HG03039 (cell line): Measurements from ENCODE around the gene GTF2H1.

Source experiments
- ATAC-seq: cut with Tn5 transposase; IDR thresholded peaks from one replicate; pipeline ENCODE4 v1.9.1; 2021; ENCODE audit warnings: mild to moderate bottlenecking, moderate library complexity; ENCODE audit not compliant: unreplicated experiment

GTF2H1 gene

GRCh38 chr11:18321969-18322711 lies at the start of gene GTF2H1, which contains the start of gene HPS5:
GTF2H1 (plus strand) TSS chr11:18322567; CDS start chr11:18333075, 10,508 bp downstream.
HPS5 (minus strand) TSS chr11:18322140; CDS start chr11:18317858, 4,282 bp downstream.
- peak; percentile 77 for ATAC-seq

DNA sequence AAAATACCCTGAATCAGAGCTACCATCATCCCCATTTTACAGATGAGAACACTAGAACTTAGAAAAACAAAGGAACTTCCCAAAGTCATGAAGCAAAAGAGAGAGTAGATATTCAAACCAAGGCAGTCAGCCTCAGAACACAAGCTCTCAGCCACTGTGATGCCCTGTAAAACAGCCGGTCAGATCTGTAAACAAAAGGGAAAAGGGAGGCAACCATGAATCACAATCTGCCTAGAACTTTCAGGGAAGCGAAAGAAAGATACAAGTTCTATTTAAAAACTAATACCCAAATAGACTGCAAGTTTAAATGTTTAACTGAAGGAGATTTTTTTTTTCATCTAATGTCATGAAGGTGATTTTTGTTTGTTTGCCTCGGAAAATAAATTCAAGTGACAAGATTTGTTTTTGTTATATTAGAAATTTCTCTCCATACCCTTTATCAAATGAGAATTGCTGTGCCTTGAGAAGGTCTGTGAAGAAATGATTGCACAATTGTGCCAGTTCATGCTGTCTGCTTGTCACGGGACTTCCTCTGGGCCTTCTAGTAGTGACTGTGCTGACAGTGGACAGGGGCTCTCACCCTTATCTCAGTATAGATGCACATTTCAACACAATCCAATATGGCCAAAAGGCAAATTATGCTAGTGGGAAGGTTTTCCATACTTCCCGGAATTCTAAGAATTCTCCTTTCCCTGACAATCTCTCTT lies 44.6 kb upstream of the GTF2H1 start:
- ATAC-seq: no peak

- ATAC-seq: peak; percentile 78
Observed at GRCh38 chr11:18280438-18281045, 41.8 kb upstream of the GTF2H1 start.

GRCh38 chr11:18282626-18283025 lies 39.7 kb upstream of the GTF2H1 start:
- no peak for ATAC-seq

DNA sequence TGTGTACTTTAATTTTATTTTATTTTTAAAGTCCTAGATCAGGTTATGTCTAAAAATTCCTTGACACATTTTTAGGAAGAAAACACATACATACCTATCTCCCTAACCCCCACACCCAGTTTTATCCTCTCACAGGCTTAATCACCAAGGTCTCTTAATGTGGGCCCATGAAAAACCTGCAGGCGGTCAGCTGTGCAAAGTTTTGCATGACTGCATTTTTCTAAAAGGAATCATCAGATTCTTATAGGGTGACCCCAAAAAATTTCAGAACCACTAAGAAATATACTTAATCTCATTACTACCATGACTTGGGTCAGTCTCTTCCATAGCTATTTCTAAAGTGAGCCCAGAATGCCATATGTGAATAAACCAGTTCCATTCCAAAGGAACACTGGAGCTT lies 36.5 kb upstream of the GTF2H1 start:
- no peak for ATAC-seq

DNA sequence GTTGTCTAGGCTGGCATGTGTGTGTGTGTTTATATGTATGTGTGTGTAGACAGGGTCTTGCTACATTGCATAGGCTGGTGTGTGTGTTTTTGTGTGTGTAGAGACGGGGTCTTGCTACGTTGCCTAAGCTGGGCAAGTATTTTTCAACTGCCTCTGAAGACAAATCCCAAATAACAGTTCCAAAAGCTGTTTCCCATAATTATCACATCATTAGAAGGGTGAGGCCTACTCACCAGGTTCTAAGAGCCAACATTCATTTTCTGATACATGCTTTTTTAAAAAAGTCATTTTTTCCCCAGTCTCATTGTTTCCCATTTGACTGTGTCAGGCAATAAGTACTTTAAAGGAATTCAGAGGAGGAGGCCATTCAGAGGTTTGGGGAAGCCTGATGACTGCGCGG lies 33.5 kb upstream of the GTF2H1 start:
- no peak for ATAC-seq

- ATAC-seq: no peak
Observed at GRCh38 chr11:18294862-18295261, 27.5 kb upstream of the GTF2H1 start.

DNA sequence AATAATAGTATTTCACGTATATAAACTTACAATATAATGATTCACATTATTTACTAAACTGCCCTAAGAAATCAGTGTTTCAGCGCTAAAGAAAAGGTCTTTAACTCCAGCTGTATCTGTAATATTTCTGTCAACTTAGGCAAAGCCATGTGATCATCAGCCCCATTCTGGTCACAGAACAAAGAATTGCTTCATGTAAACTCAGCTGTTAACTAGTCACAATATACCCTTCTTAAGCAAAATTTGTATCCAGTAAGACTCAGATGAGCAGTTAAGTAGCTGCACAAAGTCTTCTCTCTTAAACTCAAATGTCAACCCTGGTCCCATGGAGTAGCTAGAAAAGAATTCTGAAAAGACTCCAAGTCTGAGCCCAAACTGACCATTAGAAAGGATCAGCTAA lies 27.1 kb upstream of the GTF2H1 start:
- ATAC-seq: no peak

- no peak for ATAC-seq
Observed at GRCh38 chr11:18299721-18300120, 22.6 kb upstream of the GTF2H1 start.

DNA sequence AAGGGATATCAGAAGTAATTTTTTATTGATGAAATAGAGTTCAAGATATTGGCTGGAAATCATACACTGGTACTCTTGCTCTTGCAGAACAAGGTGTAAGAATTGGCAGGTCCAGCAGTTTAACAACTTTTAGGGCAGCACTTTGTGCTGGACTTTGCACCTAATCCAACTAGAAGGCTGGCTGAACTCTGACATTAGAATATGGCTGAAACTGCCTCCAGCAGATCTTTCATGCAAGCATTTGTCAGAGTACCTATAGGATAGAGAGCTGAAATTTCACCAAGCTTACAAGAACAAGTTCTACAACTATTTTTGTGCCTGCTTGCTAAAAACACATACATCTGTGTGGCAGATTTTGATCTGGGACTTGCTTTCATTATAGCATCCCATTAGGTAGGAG lies 17.6 kb upstream of the GTF2H1 start:
- no peak for ATAC-seq

GRCh38 chr11:18307461-18308139 lies 14.8 kb upstream of the GTF2H1 start:
- no peak for ATAC-seq

- no peak for ATAC-seq
Observed at GRCh38 chr11:18308242-18308641, 14.1 kb upstream of the GTF2H1 start.

GRCh38 chr11:18309691-18310090 lies 12.7 kb upstream of the GTF2H1 start:
- no peak for ATAC-seq

- ATAC-seq: no peak
Observed at GRCh38 chr11:18310800-18311340, 11.5 kb upstream of the GTF2H1 start.

DNA sequence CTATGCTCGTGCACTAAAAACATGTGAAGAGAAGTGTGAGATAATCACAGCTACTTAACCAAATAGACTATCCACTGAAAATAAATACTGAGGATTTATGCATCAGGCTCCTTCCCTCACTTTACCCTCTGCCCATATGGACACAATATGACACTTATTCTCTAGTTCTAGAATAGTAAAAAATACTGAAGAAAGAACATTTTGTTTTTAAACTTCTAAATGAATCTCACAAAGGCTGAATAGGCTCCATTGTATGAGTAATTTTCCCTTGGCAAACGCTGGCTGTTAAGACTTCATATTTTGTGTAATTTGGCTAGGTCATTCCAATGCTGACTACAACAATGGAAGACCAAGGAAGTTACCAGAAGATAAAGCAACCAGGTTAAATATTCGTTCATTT lies 10.4 kb upstream of the GTF2H1 start:
- ATAC-seq: no peak

DNA sequence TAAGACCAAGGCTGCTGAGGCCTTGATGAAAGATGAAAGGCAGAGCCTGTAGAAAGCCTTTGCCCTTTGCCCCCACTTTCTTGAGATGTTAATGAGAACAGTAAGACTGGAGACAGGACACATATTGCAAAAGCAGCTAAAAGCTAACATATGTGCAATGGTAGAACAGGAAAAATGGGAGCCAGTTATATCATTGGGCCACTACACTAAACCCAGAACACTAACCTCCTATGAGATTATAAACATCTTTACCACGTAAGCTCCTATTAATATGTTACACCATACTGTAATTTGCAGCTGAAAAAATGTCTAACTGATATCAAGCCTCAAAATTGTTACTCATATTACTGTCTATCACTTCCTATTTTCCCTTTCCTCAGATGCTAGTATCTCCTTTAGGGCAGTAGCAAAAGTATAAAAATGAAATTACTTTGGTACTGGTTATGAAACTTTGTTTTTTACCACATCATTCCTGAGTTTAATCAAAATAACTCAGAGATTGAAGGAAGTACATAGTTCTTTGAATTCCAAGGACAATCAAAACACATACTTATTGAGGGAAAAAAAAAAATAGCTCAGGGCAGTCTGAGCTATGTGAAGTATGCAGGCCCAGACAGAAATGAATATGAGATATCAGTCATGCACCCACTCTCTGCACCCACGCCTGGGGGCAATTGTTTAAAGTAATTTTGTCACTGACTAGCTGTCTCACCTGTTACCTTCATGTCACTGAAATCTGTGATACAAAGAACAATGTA lies 9.5 kb upstream of the GTF2H1 start:
- ATAC-seq: no peak

DNA sequence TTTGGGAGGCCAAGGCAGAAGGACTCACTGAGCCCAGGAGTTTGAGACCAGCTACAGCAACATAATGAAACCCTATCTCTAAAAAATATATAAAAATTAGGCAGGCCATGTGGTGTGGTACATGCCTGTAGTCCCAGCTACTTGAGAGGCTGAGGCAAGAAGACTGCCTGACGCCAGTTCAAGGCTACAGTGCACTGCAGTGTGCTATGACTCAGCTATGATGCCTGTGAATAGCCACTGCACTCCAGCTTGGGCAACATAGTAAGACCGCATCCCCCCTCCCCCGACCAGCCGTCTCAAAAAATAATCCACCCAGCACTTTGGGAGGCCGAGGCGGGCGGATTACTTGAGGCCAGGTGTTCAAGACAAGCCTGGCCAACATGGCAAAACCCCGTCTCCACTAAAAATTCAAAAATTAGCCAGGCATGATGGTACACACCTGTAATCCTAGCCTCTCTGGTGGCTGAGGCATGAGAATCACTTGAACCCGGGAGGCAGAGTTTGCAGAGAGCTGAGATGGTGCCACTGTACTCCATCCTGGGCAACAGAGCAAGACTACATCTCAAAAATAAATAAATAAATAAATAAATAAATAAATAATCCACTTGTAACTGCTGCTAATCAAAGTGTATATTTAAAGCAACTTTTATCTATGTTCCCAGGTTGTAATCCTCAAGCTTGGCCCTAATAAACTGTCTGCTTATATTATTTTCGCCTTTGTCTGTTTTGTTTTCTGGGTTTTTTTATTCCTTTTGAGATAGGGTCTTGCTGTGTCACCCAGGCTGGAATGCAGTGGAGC lies 8.2 kb upstream of the GTF2H1 start:
- ATAC-seq: no peak

- no peak for ATAC-seq
Observed at GRCh38 chr11:18314784-18315523, 7.4 kb upstream of the GTF2H1 start.

DNA sequence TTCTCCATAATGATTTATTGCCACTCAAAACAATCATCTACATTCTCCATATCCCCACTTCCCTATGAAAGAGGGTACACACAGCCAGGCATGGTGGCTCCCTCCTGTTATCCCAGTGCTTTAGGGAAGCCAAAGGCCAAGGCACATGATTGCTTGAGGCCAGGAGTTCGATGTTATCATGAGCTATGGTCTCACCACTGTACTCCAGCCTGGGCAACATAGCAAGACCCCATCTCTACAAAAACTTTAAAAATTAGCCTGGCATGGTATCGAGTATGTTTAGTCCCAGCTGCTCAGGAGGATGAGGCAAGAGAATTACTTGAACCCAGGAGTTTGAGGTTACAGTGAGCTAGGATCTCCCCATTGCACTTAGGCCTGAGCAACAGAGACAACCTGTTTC lies 6.5 kb upstream of the GTF2H1 start:
- no peak for ATAC-seq
